T47D (cell line): ENCODE measurements around the gene SREBF1.

Source experiments
- DNase-seq, 2 experiments: peaks; one replicate each; pipeline versions ENCODE4 v3.0.0 to v3.0.0-alpha.2; 2011 to 2012; ENCODE audit warnings: low read depth in 1 of 2, low spot score in 1 of 2
- JUND ChIP-seq: IDR thresholded peaks from 2 replicates; pipeline ENCODE4 v1.6.1; 2012; ENCODE audit warnings: low read depth
- in situ Hi-C: cut with HindIII; loops from 2 replicates; pipeline ENCODE4 v1.10.0; 2016; ENCODE audit warnings: low sequenced_read_pairs, low pct_unique_long_range_greater_than_20kb

The SREBF1 gene

DNA sequence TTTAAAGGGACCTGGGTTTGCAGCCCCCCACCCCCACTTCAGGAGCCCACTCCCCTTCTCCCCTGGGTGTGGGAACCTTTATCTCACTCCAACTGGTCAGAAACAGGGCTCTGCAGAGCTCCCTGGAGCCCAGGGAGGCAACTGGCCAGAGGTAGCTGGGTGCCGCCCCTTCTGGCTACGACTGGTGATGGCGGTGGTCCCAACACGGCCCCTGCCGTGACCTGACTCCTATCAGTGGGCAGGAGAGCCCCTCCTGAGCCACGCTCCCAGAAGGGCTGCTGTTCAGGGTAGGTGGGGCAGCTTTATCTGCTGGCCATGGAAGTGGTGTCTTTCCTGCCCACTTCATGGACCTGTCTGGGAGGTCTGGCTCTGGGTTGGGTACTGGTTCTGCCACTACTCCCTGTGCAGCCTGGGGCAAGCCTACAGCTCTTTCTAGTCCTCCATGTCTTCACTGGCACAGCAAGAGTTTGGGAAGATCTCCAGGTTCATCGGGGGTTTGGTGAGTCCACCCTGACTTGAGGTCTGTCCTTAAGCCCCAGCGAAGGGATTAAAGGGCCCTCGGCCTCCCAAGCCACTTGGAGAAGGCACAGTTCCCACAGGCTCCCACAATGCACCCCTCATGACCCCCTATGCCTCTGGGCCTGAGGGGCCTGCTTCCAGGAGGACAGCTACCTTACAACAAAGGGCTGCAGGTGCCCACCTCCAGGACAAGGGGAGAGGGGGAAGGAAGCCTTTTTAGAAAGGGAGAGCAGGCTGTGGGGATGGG lies 5.5 kb upstream of the SREBF1 start:
- in situ Hi-C loops, result no loop called here
- no peak for TF ChIP-seq JUND
- no peak for DNase-seq

DNA sequence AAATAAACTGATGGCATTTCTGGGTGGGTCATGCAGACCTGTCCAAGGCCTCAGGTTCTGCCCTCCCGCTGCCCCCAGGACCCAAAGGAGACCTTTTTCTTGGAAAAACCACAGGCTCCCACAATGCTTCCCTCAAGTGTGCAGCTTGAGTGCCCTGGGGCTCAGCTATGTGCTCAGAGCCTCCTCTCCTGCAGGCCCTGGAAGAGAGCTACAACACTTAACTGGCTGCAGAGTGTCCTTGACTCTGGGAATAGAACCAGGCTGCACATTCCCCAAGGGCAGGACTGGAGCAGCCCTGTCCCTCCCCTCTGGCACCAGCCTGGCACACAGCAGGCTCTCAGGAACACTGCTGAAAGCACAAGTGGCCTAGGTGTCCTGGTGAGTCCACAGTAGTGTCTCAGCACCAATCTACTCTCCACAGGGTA lies 4.8 kb upstream of the SREBF1 start:
- in situ Hi-C loops, result no loop called here

DNA sequence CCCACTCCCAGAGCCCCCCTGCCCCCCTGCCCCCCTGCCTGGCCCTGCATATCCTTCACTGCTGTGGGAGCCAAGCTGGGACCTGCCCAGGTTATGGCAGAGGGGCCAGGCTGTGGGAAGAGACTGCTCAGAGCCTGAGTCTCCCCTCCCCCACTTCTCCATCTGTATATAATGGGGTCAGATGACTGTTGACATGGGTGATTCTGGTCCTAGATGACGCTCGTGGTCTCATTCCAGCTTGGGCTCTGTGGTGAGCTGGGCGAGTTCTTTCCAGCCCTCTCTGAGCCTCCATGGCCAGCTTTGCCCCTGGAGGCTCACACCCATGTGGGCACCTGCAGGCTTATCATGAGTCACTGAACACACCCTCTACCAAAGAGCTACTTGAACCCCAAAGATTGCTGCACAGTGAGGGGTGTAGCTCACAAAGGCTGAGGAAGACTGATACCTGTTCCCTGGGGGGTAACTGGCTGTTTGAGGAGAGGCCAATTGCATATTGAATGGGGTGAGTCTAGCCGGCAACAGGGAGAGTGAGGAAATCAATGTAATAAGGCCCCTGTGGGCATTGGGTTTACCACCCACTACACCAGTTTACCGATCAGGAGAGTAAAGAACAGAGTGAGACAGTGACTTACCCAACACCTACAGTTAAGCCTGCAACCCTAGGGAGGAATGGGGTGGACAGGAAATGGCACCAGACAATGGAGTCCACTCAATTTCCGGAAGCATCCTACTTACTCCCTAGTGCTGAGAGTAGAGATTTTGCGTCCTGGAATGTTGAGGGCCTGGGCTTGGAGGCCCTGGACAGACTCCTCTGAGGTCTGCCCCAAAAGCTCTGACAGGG lies 4.2 kb upstream of the SREBF1 start:
- DNase-seq, result no peak
- no peak for TF ChIP-seq JUND
- in situ Hi-C loops, result no loop called here

More for the DNA sequence above, 4.8 kb upstream of the SREBF1 start:
- no peak for TF ChIP-seq JUND
- DNase-seq, result peak in 1 of 2 experiments; percentile 57

DNA sequence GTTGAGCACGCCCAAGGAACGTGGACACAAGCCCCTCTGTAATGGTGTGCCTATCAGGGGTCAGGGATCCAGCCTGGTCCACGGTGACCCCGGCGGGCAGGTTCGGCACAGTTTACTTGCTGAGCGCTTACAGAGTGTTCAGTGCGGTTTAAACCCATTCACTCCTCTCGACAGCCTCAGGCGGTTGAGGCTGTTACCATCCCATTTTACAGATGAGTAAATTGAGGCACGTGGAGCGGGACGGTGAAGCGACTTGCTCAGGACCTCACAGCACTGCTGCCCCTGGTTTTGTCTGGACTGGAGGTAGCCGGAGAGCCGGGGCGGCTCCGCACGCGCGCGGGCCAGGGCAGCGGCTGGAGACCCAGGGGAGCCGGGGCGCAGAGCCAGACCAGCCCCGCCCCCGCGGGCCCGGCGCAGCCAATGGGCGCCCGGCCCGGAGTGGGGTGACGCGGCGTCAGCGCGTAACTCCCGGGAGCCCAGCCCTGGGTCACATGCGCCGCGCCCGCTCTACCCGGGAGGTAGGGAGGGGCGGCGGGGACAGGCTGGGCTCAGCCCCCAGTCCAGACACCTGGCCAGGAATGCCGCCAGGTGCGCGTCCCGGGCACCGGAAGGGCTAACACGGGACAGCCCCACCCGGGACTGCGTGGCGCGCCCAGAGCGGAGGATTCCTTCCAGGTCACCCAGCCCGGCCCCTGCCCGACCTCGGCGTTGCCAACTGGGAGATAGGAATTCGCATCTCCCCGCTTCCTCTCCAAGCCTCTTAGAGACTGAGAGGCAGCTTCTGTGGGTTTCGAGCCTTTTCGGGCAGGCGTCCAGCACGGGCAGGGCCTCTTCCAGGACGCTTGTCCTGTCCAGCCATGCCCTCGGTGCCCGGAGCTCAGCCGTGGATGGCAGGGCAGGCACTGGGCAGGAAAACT lies 3.3 kb upstream of the SREBF1 start:
- peak; percentile 82 to 95 for DNase-seq
- in situ Hi-C loops, result no loop called here
- no peak for TF ChIP-seq JUND

DNA sequence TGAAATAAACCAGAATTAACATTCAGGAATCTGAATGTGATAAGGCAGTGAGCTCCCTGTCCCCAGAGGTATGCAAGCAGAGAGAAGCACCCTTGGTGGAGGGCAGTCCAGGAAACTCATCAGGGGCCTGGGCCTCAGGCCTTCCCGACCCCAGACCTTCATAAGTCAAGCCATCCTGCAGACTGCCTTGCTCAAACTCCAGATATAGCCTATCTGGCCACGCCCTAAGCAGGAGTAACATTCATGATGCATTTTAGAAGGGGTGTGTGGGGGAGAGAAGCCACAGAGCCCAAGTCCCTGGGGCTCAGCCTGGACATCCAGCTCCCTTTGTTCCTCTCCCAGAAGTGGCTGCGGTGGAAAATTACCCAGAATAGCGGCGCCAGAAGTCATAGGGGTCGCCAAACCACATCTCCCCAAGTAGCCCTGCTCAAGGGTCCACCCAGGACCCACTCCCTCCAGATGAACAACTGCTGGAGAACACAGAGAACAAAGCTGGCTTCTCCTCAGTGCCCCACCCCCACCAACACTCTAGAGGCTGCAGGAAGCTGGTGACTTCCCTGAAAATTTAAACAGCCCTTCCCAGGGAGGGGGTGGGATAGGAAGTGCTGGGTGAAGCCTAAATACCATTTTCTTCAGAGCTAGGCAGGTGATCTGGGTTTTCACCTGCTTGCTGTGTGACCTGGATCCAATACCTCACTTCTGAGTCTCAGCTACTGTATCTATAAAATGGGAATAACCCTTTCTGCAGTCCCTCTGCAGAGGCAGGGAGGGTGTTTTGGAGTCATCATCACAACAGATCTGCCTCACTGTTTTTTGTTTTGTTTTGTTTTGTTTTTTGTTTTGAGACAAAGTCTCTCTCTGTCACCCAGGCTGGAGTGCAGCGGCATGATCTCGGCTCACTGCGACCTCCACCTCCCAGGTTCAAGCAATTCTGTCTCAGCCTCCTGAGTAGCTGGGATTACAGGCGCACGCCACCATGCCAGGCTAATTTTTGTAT lies 1.5 kb upstream of the SREBF1 start:
- in situ Hi-C loops, result no loop called here
- DNase-seq, result no peak
- TF ChIP-seq JUND, result no peak

DNA sequence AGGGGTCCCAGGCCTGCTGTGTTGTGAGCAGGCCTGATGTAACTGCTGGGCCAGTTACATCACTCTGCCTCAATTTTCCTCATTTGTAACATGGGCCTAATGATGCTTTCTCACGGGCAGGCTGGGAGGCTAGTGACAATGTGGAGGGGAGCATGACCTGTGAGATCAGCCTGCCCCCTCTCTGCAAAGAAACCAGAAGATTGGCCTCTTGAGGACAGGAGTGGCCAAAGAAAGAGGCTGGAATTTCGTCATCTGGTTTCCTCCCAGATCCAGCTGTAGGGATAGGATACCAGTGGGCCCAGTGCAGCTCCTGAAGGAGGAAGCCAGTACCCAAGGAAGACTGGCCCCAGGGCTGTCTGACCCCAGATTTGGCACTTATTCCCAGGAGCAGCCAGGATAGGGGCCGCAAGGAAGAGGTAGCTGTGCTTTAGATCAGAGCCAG lies 615 bp upstream of the SREBF1 start:
- peak in 1 of 2 experiments; percentile 58 for DNase-seq
- no peak for TF ChIP-seq JUND
- in situ Hi-C loops, result no loop called here

DNA sequence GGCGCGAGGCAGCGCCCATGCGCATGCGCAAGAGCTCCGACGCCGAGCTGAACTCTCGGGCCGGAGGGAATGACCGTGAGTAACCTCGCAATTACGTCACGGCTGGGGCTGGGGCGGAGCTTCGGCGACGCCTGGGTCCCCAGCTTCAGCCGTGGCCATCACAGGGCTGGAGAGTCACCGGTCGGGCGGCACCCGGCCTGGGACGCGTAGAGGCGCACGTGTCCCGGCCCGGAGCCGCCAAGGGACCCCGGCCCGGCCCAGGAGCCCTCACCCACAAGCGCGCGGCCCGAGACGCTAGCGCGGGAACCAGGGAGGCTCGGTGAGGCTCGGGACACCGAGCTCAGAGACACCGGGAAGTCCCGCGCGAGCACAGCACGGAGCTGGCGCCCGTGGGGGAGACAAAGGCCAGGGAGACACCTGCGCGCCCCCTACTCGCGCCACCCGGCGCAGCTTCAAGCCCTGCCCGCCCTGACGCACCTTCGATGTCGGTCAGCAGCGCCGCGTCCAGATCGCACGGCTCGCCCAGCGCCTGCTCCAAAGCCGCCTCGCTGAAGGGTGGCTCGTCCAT lies 452 bp downstream of the SREBF1 start:
- in situ Hi-C loops, result no loop called here
- TF ChIP-seq JUND, result no peak
- DNase-seq, result peak; percentile 75 to 96

DNA sequence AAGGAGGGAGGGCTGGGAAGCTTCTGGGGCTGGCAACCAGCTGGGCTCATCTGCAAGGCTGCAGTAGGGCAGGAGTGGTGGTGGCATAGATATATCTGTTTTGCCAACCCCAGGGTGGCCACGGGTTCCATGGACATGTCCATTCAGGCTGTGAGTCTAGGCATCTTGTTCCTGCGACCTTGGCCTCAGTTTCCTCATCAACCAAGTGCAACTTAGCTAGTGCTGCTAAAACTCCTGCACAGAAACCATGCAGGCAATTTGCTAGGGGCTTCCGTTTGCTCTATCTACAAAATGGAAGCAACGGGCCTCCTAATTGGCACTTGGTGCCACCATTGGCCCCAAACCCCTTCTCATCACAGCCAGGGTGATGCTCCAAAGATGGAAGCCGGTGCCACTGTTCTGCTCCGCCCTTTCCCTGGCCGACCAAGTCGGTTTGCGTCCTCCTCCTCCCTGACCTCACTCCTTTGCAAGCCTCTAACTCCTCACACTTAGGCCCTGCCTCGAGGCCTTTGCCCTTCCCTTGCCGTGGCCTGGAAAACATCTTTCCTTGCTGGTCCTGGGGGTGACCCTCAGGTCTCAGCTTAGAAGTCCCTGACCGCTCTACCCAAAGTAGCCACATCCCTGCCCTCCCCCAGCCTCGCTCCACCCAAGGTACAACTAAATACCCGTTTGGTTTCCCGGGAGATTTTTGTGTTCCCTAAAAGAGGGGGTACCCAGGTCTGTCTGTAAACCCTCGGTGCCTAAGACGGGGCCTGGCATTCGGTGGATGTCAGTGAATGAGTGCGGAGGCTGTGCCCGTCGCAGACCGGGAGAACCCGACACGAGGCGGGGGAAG lies 1.2 kb downstream of the SREBF1 start:
- in situ Hi-C loops, result no loop called here
- DNase-seq, result no peak
- TF ChIP-seq JUND, result no peak

DNA sequence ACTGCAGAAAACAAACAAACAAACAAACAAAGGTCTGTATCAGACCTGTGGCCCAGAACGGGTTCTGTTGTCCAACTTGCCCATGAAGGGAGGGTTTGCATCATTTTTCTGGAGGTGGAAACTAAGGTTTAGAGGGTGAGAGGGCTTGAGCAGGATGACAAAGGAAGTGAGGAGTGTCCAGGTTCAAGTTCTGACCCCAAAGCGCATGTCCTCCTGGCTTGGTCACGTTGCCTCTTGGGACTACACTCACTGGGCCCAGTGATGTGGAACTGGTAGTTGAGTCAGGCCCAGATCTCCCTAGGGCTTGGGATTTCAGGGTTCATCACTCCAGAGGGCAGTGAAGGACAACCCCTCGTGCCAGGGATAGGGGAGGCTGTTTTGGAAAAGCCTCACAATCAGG lies 1.8 kb downstream of the SREBF1 start:
- TF ChIP-seq JUND, result no peak
- DNase-seq, result no peak
- in situ Hi-C loops, result no loop called here

DNA sequence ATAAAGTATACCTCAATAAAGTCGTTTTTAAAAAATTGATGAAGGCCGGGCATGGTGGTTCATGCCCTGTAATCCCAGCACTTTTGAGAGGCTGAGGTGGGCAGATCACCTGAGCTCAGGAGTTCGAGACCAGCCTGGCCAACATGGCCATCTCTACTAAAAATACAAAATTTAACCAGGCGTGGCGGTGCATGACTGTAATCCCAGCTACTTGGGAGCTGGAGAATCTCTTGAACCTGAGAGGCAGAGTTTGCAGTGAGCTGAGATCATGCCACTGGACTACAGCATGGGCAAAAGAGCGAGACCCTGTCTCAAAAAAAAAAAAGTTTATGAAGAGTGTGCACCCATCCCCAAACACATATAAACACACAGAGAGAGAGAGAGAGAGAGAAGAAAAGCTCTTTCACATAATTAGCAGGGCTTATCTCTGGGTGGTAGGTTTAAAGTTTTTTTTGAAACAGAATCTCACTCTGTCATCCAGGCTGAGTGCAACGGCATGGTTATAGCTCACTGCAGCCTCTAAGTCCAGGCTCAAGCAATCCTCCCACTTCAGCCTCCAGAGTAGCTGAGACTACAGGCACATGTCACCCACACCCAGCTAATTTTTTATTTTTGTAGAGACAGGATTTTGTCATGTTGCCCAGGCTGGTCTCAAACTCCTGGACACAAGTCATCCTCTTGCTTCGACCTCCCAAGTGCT lies 3.0 kb downstream of the SREBF1 start:
- DNase-seq, result no peak
- in situ Hi-C loops, result no loop called here
- no peak for TF ChIP-seq JUND
